GM23338 (cell line): ENCODE data around the gene SLC44A4. TPM values are rescaled to one million over a fixed set of nuclear protein-coding genes. Genes with fewer than 3 reads are reported as not detected.

Experiments used
- ATAC-seq: fragments of 200-7000 bp; cut with Tn5 transposase; 3 replicates; pipeline ENCODE4 v1.9.1; 2020
- DNase-seq: peaks from one replicate; pipeline ENCODE4 v3.0.0-alpha.2; 2015; ENCODE audit warnings: low spot score
- H2AFZ ChIP-seq: fragments of 200-600 bp; sonication (generic); 2 replicates; pipeline ENCODE4 v1.8.0; 2016; ENCODE audit warnings: antibody characterized with exemption, mild to moderate bottlenecking, moderate library complexity
- H3F3A ChIP-seq: fragments of 200-600 bp; sonication (generic); replicated peaks from 2 replicates; pipeline ENCODE4 v1.8.0; 2017; ENCODE audit warnings: antibody characterized with exemption, mixed run types, low read depth
- H3K27ac ChIP-seq: fragments of 200-600 bp; sonication (generic); 2 replicates; pipeline ENCODE4 v1.6.1; 2016; ENCODE audit warnings: low read depth
- H3K27me3 ChIP-seq: fragments of 200-600 bp; sonication (generic); 2 replicates; pipeline ENCODE4 v1.8.0; 2016; ENCODE audit warnings: mild to moderate bottlenecking, mixed run types, moderate library complexity; ENCODE audit not compliant: insufficient read depth
- H3K36me3 ChIP-seq: fragments of 200-600 bp; sonication (generic); 2 replicates; pipeline ENCODE4 v1.8.0; 2016; ENCODE audit warnings: mild to moderate bottlenecking; ENCODE audit not compliant: insufficient read depth
- H3K4me1 ChIP-seq: fragments of 200-600 bp; sonication (generic); 2 replicates; pipeline ENCODE4 v1.8.0; 2016; ENCODE audit warnings: mild to moderate bottlenecking, moderate library complexity; ENCODE audit not compliant: insufficient read depth
- H3K4me2 ChIP-seq: fragments of 200-600 bp; sonication (generic); 2 replicates; pipeline ENCODE4 v1.7.1; 2017; ENCODE audit warnings: mixed run types
- H3K4me3 ChIP-seq: fragments of 200-600 bp; sonication (generic); 2 replicates; pipeline ENCODE4 v1.6.1; 2016; ENCODE audit warnings: mixed run types
- H3K79me2 ChIP-seq: fragments of 200-600 bp; sonication (generic); replicated peaks from 2 replicates; pipeline ENCODE4 v1.8.0; 2017; ENCODE audit warnings: mild to moderate bottlenecking; ENCODE audit not compliant: insufficient read depth
- H3K9me2 ChIP-seq: fragments of 200-600 bp; sonication (generic); 2 replicates; pipeline ENCODE4 v1.8.0; 2017; ENCODE audit not compliant: insufficient read depth
- H4K20me1 ChIP-seq: fragments of 200-600 bp; sonication (generic); replicated peaks from 2 replicates; pipeline ENCODE4 v1.8.0; 2017; ENCODE audit warnings: mild to moderate bottlenecking; ENCODE audit not compliant: insufficient read depth
- H3K27ac Mint-ChIP-seq: 2 replicates; pipeline ENCODE4 v1.8.0; 2020; ENCODE audit warnings: inconsistent platforms, mild to moderate bottlenecking, moderate library complexity, mixed read lengths
- H3K27me3 Mint-ChIP-seq: 3 replicates; pipeline ENCODE4 v1.8.0; 2022; ENCODE audit warnings: low read depth, mild to moderate bottlenecking, moderate library complexity, mixed read lengths, inconsistent platforms; ENCODE audit not compliant: insufficient read depth, poor library complexity
- H3K36me3 Mint-ChIP-seq: 3 replicates; pipeline ENCODE4 v1.8.0; 2021; ENCODE audit warnings: low read depth, mild to moderate bottlenecking, inconsistent platforms, moderate library complexity, mixed read lengths
- H3K4me1 Mint-ChIP-seq: 3 replicates; pipeline ENCODE4 v1.8.0; 2020; ENCODE audit warnings: mild to moderate bottlenecking, inconsistent platforms, mixed read lengths
- H3K4me3 Mint-ChIP-seq: 3 replicates; pipeline ENCODE4 v1.8.0; 2021; ENCODE audit warnings: moderate library complexity, mild to moderate bottlenecking, inconsistent platforms, mixed read lengths
- H3K9me3 Mint-ChIP-seq: 3 replicates; pipeline ENCODE4 v1.8.0; 2020; ENCODE audit warnings: moderate library complexity, mild to moderate bottlenecking, inconsistent platforms, mixed read lengths
- CREB1 ChIP-seq: fragments of 250-450 bp; sonication (Bioruptor Pico); IDR thresholded peaks from 2 replicates; pipeline ENCODE4 v1.5.0; 2020; ENCODE audit warnings: low read depth, mild to moderate bottlenecking, moderate library complexity
- EZH2 ChIP-seq: fragments of 200-600 bp; sonication (generic); IDR thresholded peaks from one replicate; pipeline ENCODE4 v1.8.0; 2017; ENCODE audit warnings: antibody characterized with exemption, mild to moderate bottlenecking, low read depth; ENCODE audit not compliant: unreplicated experiment
- EZH2phosphoT487 ChIP-seq: fragments of 200-600 bp; sonication (generic); IDR thresholded peaks from one replicate; pipeline ENCODE4 v1.8.1; 2018; ENCODE audit warnings: antibody characterized with exemption; ENCODE audit not compliant: unreplicated experiment
- NANOG ChIP-seq: IDR thresholded peaks from 2 replicates; pipeline ENCODE4 v1.6.1; 2016; ENCODE audit warnings: antibody characterized with exemption, borderline replicate concordance
- ZNF331 ChIP-seq: fragments of 250-450 bp; sonication (Bioruptor Pico); IDR thresholded peaks from 2 replicates; pipeline ENCODE4 v1.5.0; 2020; ENCODE audit warnings: low read depth, mild to moderate bottlenecking, moderate library complexity
- polyA plus RNA-seq: library from polyadenylated mRNA; unstranded; fragments of >200 nt; fragmentation: Nextera tagmentation; extraction: Ambion mirVana; gene quantifications from 2 replicates; pipeline ENCODE4 v1.2.1, GENCODE V29; 2016
- total RNA-seq: library from RNA; depleted of rRNA; stranded (reverse); fragments of >200 nt; shearing (Covaris generic); gene quantifications from 2 replicates; pipeline ENCODE4 v1.2.3, GENCODE V29; 2014
- TF ChIP-seq, protein P1 (sequence below), 2 experiments: fragments of 200-600 bp in 1 of 2; sonication (generic) in 1 of 2; conservative IDR thresholded peaks; 2 replicates each; pipeline versions ENCODE4 v1.5.1 to v1.6.1; 2016 to 2017; ENCODE audit warnings: antibody characterized with exemption in 2 of 2, low read depth in 2 of 2, mild to moderate bottlenecking in 2 of 2, moderate library complexity in 1 of 2
- TF ChIP-seq, protein P2 (sequence below): IDR thresholded peaks from one replicate; pipeline ENCODE4 v1.6.1; 2018; ENCODE audit warnings: antibody characterized with exemption; ENCODE audit not compliant: unreplicated experiment
- TF ChIP-seq, protein P3 (sequence below): fragments of 250-450 bp; sonication (Bioruptor Pico); IDR thresholded peaks from 2 replicates; pipeline ENCODE4 v1.5.0; 2020; ENCODE audit warnings: mild to moderate bottlenecking, moderate library complexity

The SLC44A4 gene
- total and polyA plus RNA-seq, 2 experiments from 2014 or later, result 1.1 to 3.7 TPM

DNA sequence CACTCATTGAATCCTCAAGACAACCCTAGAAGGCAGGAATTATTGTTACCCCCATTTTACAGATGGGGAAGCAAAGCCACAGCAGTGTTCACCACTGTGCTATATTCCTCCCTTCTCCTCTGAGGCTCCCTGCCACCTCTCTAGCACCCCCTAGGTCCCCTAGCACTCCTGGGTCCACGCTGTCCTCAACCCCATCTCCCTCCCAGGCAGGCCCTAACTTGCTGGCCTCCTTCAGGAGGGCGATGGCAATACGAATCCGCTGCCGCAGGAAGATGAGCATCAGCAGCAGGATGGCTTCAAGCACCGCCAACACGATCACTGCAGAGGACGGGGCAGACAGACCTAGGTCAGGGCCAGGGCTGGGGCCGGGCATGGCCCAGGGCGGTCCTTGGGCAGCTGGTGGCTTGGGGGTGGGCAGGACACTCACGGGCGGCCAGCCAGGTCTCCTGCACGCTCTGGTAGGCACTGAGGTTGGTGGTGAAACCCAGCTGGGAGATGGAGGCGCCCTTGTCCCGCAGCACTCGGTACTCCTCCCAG lies 8.3 kb downstream of the SLC44A4 start:
- no peak overlapping the region for H3K4me3 ChIP-seq
- H3K36me3 Mint-ChIP-seq, result no peaks in the 10 kb centered on the region
- H3K79me2 ChIP-seq, result no peaks in the 10 kb centered on the region
- peak; percentile 75 for ATAC-seq
- no peak overlapping the region for H3K4me3 Mint-ChIP-seq
- H3K4me1 ChIP-seq, result peaks cover 6% of the 10 kb centered on the region; the same call in 1 of the 2 replicates
- TF ChIP-seq, protein P1, sequence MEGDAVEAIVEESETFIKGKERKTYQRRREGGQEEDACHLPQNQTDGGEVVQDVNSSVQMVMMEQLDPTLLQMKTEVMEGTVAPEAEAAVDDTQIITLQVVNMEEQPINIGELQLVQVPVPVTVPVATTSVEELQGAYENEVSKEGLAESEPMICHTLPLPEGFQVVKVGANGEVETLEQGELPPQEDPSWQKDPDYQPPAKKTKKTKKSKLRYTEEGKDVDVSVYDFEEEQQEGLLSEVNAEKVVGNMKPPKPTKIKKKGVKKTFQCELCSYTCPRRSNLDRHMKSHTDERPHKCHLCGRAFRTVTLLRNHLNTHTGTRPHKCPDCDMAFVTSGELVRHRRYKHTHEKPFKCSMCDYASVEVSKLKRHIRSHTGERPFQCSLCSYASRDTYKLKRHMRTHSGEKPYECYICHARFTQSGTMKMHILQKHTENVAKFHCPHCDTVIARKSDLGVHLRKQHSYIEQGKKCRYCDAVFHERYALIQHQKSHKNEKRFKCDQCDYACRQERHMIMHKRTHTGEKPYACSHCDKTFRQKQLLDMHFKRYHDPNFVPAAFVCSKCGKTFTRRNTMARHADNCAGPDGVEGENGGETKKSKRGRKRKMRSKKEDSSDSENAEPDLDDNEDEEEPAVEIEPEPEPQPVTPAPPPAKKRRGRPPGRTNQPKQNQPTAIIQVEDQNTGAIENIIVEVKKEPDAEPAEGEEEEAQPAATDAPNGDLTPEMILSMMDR (conservative IDR thresholded peaks at IDR 0.05; ENCODE audit: low read depth in 2 of 2), result peak; percentile 49 to 66
- TF ChIP-seq CREB1 (CRISPR knock-in tag) (no peak), NANOG (no peak)
- TF ChIP-seq, protein P2, sequence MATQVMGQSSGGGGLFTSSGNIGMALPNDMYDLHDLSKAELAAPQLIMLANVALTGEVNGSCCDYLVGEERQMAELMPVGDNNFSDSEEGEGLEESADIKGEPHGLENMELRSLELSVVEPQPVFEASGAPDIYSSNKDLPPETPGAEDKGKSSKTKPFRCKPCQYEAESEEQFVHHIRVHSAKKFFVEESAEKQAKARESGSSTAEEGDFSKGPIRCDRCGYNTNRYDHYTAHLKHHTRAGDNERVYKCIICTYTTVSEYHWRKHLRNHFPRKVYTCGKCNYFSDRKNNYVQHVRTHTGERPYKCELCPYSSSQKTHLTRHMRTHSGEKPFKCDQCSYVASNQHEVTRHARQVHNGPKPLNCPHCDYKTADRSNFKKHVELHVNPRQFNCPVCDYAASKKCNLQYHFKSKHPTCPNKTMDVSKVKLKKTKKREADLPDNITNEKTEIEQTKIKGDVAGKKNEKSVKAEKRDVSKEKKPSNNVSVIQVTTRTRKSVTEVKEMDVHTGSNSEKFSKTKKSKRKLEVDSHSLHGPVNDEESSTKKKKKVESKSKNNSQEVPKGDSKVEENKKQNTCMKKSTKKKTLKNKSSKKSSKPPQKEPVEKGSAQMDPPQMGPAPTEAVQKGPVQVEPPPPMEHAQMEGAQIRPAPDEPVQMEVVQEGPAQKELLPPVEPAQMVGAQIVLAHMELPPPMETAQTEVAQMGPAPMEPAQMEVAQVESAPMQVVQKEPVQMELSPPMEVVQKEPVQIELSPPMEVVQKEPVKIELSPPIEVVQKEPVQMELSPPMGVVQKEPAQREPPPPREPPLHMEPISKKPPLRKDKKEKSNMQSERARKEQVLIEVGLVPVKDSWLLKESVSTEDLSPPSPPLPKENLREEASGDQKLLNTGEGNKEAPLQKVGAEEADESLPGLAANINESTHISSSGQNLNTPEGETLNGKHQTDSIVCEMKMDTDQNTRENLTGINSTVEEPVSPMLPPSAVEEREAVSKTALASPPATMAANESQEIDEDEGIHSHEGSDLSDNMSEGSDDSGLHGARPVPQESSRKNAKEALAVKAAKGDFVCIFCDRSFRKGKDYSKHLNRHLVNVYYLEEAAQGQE, result no peak
- H4K20me1 ChIP-seq, result no peaks in the 10 kb centered on the region
- DNase-seq, result peak; percentile 66
- H3K9me2 ChIP-seq, result no peaks in the 10 kb centered on the region
- no peaks in the 10 kb centered on the region for H3K36me3 ChIP-seq
- no peak overlapping the region for H3K27ac Mint-ChIP-seq
- no peaks in the 10 kb centered on the region for H3K9me3 Mint-ChIP-seq
- peaks cover 5% of the 10 kb centered on the region for H3K27me3 Mint-ChIP-seq
- no peaks in the 10 kb centered on the region for H3F3A ChIP-seq
- H3K4me2 ChIP-seq, result peak overlapping the region; percentile 55; the same call in 1 of the 2 replicates
- H3K27me3 ChIP-seq, result no peaks in the 10 kb centered on the region
- H2AFZ ChIP-seq, result peak overlapping the region; percentile 74; the same call in 1 of the 2 replicates
- H3K4me1 Mint-ChIP-seq, result peaks cover 8% of the 10 kb centered on the region
- H3K27ac ChIP-seq, result no peak overlapping the region

DNA sequence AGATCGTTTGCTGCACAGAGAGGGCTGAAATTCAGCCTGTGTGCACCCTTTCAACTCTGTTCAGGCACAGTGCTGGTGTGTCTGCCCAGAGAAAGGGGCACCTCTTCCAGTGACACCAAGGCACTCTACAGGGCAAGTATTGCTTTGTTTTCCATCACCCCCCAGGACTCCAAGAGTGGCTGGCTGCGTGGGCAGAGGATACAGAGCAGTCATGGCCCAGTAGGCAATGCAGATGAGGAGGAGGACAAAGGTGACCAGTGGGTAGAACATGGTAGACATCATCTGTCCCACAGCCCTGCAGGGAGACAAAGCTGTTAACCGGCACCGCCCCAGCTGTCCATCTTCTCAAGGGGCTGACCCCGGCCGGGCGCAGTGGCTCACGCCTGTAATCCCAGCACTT lies 9.5 kb downstream of the SLC44A4 start:
- Histone ChIP-seq H3K27ac (no peak overlapping the region), H3K27me3 (no peaks in the 10 kb centered on the region), H2AFZ (no peak overlapping the region), H4K20me1 (no peaks in the 10 kb centered on the region), H3K79me2 (no peaks in the 10 kb centered on the region), H3K4me3 (no peak overlapping the region), H3K9me2 (no peaks in the 10 kb centered on the region), H3K4me2 (no peak overlapping the region), H3K4me1 (peaks cover 8% of the 10 kb centered on the region; the same call in 1 of the 2 replicates), H3F3A (peaks cover 5% of the 10 kb centered on the region; the same call in 1 of the 2 replicates), H3K36me3 (no peaks in the 10 kb centered on the region)
- ATAC-seq (no peak), DNase-seq (no peak)
- Mint-ChIP-seq H3K4me3 (no peak overlapping the region), H3K9me3 (no peaks in the 10 kb centered on the region), H3K4me1 (peaks cover 14% of the 10 kb centered on the region), H3K27me3 (peaks cover 8% of the 10 kb centered on the region), H3K27ac (no peak overlapping the region), H3K36me3 (no peaks in the 10 kb centered on the region)
- no peak for TF ChIP-seq EZH2
- TF ChIP-seq, protein P3, sequence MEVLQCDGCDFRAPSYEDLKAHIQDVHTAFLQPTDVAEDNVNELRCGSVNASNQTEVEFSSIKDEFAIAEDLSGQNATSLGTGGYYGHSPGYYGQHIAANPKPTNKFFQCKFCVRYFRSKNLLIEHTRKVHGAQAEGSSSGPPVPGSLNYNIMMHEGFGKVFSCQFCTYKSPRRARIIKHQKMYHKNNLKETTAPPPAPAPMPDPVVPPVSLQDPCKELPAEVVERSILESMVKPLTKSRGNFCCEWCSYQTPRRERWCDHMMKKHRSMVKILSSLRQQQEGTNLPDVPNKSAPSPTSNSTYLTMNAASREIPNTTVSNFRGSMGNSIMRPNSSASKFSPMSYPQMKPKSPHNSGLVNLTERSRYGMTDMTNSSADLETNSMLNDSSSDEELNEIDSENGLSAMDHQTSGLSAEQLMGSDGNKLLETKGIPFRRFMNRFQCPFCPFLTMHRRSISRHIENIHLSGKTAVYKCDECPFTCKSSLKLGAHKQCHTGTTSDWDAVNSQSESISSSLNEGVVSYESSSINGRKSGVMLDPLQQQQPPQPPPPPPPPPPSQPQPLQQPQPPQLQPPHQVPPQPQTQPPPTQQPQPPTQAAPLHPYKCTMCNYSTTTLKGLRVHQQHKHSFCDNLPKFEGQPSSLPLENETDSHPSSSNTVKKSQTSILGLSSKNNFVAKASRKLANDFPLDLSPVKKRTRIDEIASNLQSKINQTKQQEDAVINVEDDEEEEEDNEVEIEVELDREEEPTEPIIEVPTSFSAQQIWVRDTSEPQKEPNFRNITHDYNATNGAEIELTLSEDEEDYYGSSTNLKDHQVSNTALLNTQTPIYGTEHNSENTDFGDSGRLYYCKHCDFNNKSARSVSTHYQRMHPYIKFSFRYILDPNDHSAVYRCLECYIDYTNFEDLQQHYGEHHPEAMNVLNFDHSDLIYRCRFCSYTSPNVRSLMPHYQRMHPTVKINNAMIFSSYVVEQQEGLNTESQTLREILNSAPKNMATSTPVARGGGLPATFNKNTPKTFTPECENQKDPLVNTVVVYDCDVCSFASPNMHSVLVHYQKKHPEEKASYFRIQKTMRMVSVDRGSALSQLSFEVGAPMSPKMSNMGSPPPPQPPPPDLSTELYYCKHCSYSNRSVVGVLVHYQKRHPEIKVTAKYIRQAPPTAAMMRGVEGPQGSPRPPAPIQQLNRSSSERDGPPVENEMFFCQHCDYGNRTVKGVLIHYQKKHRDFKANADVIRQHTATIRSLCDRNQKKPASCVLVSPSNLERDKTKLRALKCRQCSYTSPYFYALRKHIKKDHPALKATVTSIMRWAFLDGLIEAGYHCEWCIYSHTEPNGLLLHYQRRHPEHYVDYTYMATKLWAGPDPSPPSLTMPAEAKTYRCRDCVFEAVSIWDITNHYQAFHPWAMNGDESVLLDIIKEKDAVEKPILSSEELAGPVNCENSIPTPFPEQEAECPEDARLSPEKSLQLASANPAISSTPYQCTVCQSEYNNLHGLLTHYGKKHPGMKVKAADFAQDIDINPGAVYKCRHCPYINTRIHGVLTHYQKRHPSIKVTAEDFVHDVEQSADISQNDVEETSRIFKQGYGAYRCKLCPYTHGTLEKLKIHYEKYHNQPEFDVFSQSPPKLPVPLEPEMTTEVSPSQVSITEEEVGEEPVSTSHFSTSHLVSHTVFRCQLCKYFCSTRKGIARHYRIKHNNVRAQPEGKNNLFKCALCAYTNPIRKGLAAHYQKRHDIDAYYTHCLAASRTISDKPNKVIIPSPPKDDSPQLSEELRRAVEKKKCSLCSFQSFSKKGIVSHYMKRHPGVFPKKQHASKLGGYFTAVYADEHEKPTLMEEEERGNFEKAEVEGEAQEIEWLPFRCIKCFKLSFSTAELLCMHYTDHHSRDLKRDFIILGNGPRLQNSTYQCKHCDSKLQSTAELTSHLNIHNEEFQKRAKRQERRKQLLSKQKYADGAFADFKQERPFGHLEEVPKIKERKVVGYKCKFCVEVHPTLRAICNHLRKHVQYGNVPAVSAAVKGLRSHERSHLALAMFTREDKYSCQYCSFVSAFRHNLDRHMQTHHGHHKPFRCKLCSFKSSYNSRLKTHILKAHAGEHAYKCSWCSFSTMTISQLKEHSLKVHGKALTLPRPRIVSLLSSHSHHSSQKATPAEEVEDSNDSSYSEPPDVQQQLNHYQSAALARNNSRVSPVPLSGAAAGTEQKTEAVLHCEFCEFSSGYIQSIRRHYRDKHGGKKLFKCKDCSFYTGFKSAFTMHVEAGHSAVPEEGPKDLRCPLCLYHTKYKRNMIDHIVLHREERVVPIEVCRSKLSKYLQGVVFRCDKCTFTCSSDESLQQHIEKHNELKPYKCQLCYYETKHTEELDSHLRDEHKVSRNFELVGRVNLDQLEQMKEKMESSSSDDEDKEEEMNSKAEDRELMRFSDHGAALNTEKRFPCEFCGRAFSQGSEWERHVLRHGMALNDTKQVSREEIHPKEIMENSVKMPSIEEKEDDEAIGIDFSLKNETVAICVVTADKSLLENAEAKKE (CRISPR knock-in tag), result no peak
- TF ChIP-seq EZH2phosphoT487, result no peak
- TF ChIP-seq ZNF331, result no peak
- no peak for TF ChIP-seq CREB1 (CRISPR knock-in tag)
